BLaER1 treated with 17β-estradiol and CSF1 and Interleukin-3, amounts not matched to agents 10 nM and 100 nM (cell line): Measurements from ENCODE around the gene MORF4L1.

Experiments used
- H3K27ac ChIP-seq, 11 experiments: shearing (Covaris generic); formaldehyde crosslinking; 2 replicates each; pipeline ENCODE4 v1.8.1; 2022
- H3K27me3 ChIP-seq, 11 experiments: shearing (Covaris generic); formaldehyde crosslinking; 2 replicates each; pipeline ENCODE4 v1.8.1; 2022
- H3K36me3 ChIP-seq, 11 experiments: shearing (Covaris generic); formaldehyde crosslinking; 2 replicates each; pipeline ENCODE4 v1.8.1; 2022
- H3K4me1 ChIP-seq, 10 experiments: shearing (Covaris generic); formaldehyde crosslinking; 2 replicates each; pipeline ENCODE4 v1.8.1; 2022
- H3K4me2 ChIP-seq, 11 experiments: shearing (Covaris generic); formaldehyde crosslinking; 2 replicates each; pipeline ENCODE4 v1.8.1; 2022
- H3K4me3 ChIP-seq, 10 experiments: shearing (Covaris generic); formaldehyde crosslinking; 2 replicates each; pipeline ENCODE4 v1.8.1; 2022
- H3K9ac ChIP-seq, 11 experiments: shearing (Covaris generic); formaldehyde crosslinking; 2 replicates each; pipeline ENCODE4 v1.8.1; 2022
- H3K9me3 ChIP-seq, 11 experiments: shearing (Covaris generic); formaldehyde crosslinking; replicated peaks in 1 of 11; 2 replicates each; pipeline ENCODE4 v1.8.1; 2022
- H4K20me1 ChIP-seq, 11 experiments: shearing (Covaris generic); formaldehyde crosslinking; 2 replicates each; pipeline ENCODE4 v1.8.1; 2022
- Cebpa-rat ChIP-seq, 11 experiments: shearing (Covaris generic); IDR thresholded peaks; 2 replicates each; pipeline ENCODE4 v1.8.1; 2022

The MORF4L1 gene

GRCh38 chr15:78906316-78906620 is 33.6 kb downstream of the MORF4L1 start:
- H3K36me3 ChIP-seq, result peaks cover 68 to 91% (median 76%) of the 10 kb centered on the region in 11 experiments
- H3K4me2 ChIP-seq, result no peak overlapping the region
- H3K9ac ChIP-seq, result no peak overlapping the region
- H4K20me1 ChIP-seq, result peaks cover 55 to 98% (median 86%) of the 10 kb centered on the region in 11 experiments
- no peak overlapping the region for H3K27ac ChIP-seq
- peaks cover 21 to 62% (median 33%) of the 10 kb centered on the region in 10 experiments for H3K4me1 ChIP-seq
- no peaks in the 10 kb centered on the region for H3K9me3 ChIP-seq
- no peak overlapping the region for H3K4me3 ChIP-seq
- TF ChIP-seq Cebpa-rat (IDR thresholded peaks at IDR 0.05), result no peak
- no peaks in the 10 kb centered on the region for H3K27me3 ChIP-seq

- Histone ChIP-seq H3K4me3 (no peak overlapping the region), H3K9ac (0 out of 22 replicates have a peak overlapping the region, but pooled peaks of 1 of the 11 experiments have one; percentile 30), H3K4me2 (no peak overlapping the region), H4K20me1 (peaks cover 44 to 97% (median 80%) of the 10 kb centered on the region in 11 experiments), H3K27me3 (no peaks in the 10 kb centered on the region), H3K4me1 (peaks cover 26 to 63% (median 46%) of the 10 kb centered on the region in 10 experiments), H3K27ac (no peak overlapping the region), H3K36me3 (peaks cover 61 to 91% (median 73%) of the 10 kb centered on the region in 11 experiments), H3K9me3 (no peaks in the 10 kb centered on the region)
- no peak for TF ChIP-seq Cebpa-rat (IDR thresholded peaks at IDR 0.05)
Observed at GRCh38 chr15:78907577-78907976, 34.9 kb downstream of the MORF4L1 start.

GRCh38 chr15:78909160-78909695 is 36.5 kb downstream of the MORF4L1 start:
- peak overlapping the region in 7 of 11 experiments; percentile 3 to 35 (median 14); a peak in 6 of 22 replicates for H3K27ac ChIP-seq
- peaks cover 35 to 94% (median 65%) of the 10 kb centered on the region in 11 experiments for H4K20me1 ChIP-seq
- peaks cover 58 to 91% (median 73%) of the 10 kb centered on the region in 11 experiments for H3K36me3 ChIP-seq
- no peaks in the 10 kb centered on the region for H3K9me3 ChIP-seq
- peak overlapping the region in 10 of 11 experiments; percentile 65 to 91 (median 80); a peak in 16 of 22 replicates for H3K4me2 ChIP-seq
- no peaks in the 10 kb centered on the region for H3K27me3 ChIP-seq
- H3K4me1 ChIP-seq, result peaks cover 26 to 80% (median 61%) of the 10 kb centered on the region in 10 experiments
- no peak overlapping the region for H3K4me3 ChIP-seq
- no peak for TF ChIP-seq Cebpa-rat (IDR thresholded peaks at IDR 0.05)
- peak overlapping the region in 2 of 11 experiments; percentile 4 to 50; a peak in 2 of 22 replicates for H3K9ac ChIP-seq

GRCh38 chr15:78909791-78910228 is 37.1 kb downstream of the MORF4L1 start:
- TF ChIP-seq Cebpa-rat (IDR thresholded peaks at IDR 0.05), result no peak
- H3K9ac ChIP-seq, result peak overlapping the region in 8 of 11 experiments; percentile 17 to 63 (median 43); a peak in 8 of 22 replicates
- H3K27me3 ChIP-seq, result no peaks in the 10 kb centered on the region
- H3K9me3 ChIP-seq, result no peaks in the 10 kb centered on the region
- H3K36me3 ChIP-seq, result peaks cover 55 to 90% (median 73%) of the 10 kb centered on the region in 11 experiments
- peak overlapping the region; percentile 58 to 91 (median 79) for H3K4me2 ChIP-seq
- H3K4me3 ChIP-seq, result no peak overlapping the region; a peak in 1 of 20 replicates
- H4K20me1 ChIP-seq, result peaks cover 30 to 91% (median 59%) of the 10 kb centered on the region in 11 experiments; a peak in 20 of 22 replicates
- H3K4me1 ChIP-seq, result peaks cover 26 to 86% (median 67%) of the 10 kb centered on the region in 10 experiments
- H3K27ac ChIP-seq, result peak overlapping the region in 9 of 11 experiments; percentile 47 to 65 (median 59); a peak in 14 of 22 replicates

- Histone ChIP-seq H3K9me3 (no peaks in the 10 kb centered on the region), H4K20me1 (peaks cover 27 to 87% (median 55%) of the 10 kb centered on the region in 11 experiments; a peak in 20 of 22 replicates), H3K27ac (peak overlapping the region in 10 of 11 experiments; percentile 31 to 65 (median 56); a peak in 20 of 22 replicates), H3K4me3 (no peak overlapping the region; a peak in 1 of 20 replicates), H3K4me2 (peak overlapping the region; percentile 58 to 91 (median 79)), H3K9ac (peak overlapping the region; percentile 22 to 63 (median 54); a peak in 16 of 22 replicates), H3K4me1 (peaks cover 26 to 90% (median 71%) of the 10 kb centered on the region in 10 experiments), H3K36me3 (peaks cover 50 to 90% (median 71%) of the 10 kb centered on the region in 11 experiments), H3K27me3 (no peaks in the 10 kb centered on the region)
- no peak for TF ChIP-seq Cebpa-rat (IDR thresholded peaks at IDR 0.05)
Observed at GRCh38 chr15:78910271-78910670, 37.6 kb downstream of the MORF4L1 start.

GRCh38 chr15:78912316-78912715 is 39.6 kb downstream of the MORF4L1 start:
- H3K36me3 ChIP-seq, result peaks cover 30 to 80% (median 56%) of the 10 kb centered on the region in 11 experiments
- no peak for TF ChIP-seq Cebpa-rat (IDR thresholded peaks at IDR 0.05)
- H3K4me1 ChIP-seq, result peaks cover 26 to 97% (median 90%) of the 10 kb centered on the region in 10 experiments
- H3K27me3 ChIP-seq, result no peaks in the 10 kb centered on the region
- peaks cover 15 to 66% (median 34%) of the 10 kb centered on the region in 11 experiments; a peak in 17 of 22 replicates for H4K20me1 ChIP-seq
- peak overlapping the region in 1 of 11 experiments; percentile 25; a peak in 1 of 22 replicates for H3K9ac ChIP-seq
- H3K4me3 ChIP-seq, result no peak overlapping the region
- peak overlapping the region in 8 of 11 experiments; percentile 0 to 77 (median 55); a peak in 10 of 22 replicates for H3K27ac ChIP-seq
- H3K9me3 ChIP-seq, result no peaks in the 10 kb centered on the region
- H3K4me2 ChIP-seq, result peak overlapping the region in 8 of 11 experiments; percentile 0 to 91 (median 82); a peak in 13 of 22 replicates

GRCh38 chr15:78913012-78913411 is 40.3 kb downstream of the MORF4L1 start:
- H3K4me2 ChIP-seq, result peak overlapping the region in 7 of 11 experiments; percentile 11 to 91 (median 82); a peak in 12 of 22 replicates
- peaks cover 15 to 63% (median 30%) of the 10 kb centered on the region in 11 experiments; a peak in 17 of 22 replicates for H4K20me1 ChIP-seq
- H3K36me3 ChIP-seq, result peaks cover 25 to 85% (median 53%) of the 10 kb centered on the region in 11 experiments
- TF ChIP-seq Cebpa-rat (IDR thresholded peaks at IDR 0.05), result no peak
- no peak overlapping the region for H3K4me3 ChIP-seq
- H3K9me3 ChIP-seq, result no peaks in the 10 kb centered on the region
- peaks cover 26 to 100% (median 96%) of the 10 kb centered on the region in 10 experiments for H3K4me1 ChIP-seq
- H3K27ac ChIP-seq, result peak overlapping the region in 8 of 11 experiments; percentile 0 to 51 (median 22); a peak in 11 of 22 replicates
- no peaks in the 10 kb centered on the region for H3K27me3 ChIP-seq
- H3K9ac ChIP-seq, result peak overlapping the region in 1 of 11 experiments; percentile 25; a peak in 1 of 22 replicates

- Histone ChIP-seq H4K20me1 (peaks cover 5 to 58% (median 21%) of the 10 kb centered on the region in 11 experiments; a peak in 16 of 22 replicates), H3K4me2 (peak overlapping the region in 7 of 11 experiments; percentile 0 to 91 (median 79); a peak in 11 of 22 replicates), H3K4me1 (peaks cover 25 to 96% (median 87%) of the 10 kb centered on the region in 10 experiments), H3K27me3 (no peaks in the 10 kb centered on the region), H3K9ac (peak overlapping the region in 2 of 11 experiments; percentile 17 to 34; a peak in 1 of 22 replicates), H3K27ac (peak overlapping the region in 4 of 11 experiments; percentile 22 to 72 (median 30); a peak in 5 of 22 replicates), H3K9me3 (no peaks in the 10 kb centered on the region), H3K36me3 (peaks cover 28 to 95% (median 54%) of the 10 kb centered on the region in 11 experiments), H3K4me3 (no peak overlapping the region)
- TF ChIP-seq Cebpa-rat (IDR thresholded peaks at IDR 0.05), result no peak
Observed at GRCh38 chr15:78914027-78914764, 41.5 kb downstream of the MORF4L1 start.
